Gastroesophageal sphincter (tissue), 4 donors: ENCODE measurements around the gene LNX1. TPM values are rescaled to one million over a fixed set of nuclear protein-coding genes. Genes with fewer than 3 reads are reported as not detected.

Experiments used
- ATAC-seq: fragments of 150-250 bp; one replicate; pipeline ENCODE4 v1.9.1; 2016; ENCODE audit warnings: mild to moderate bottlenecking, moderate library complexity
- H3K27ac ChIP-seq, 4 donors: fragments of 200-600 bp; sonication (generic) in 3 of 4; 1 replicate in 3 of 4; 2 replicates in 1 of 4; pipeline ENCODE4 v1.5.1; 2016 to 2019
- H3K27me3 ChIP-seq: fragments of 200-600 bp; sonication (generic); one replicate; pipeline ENCODE4 v1.5.1; 2019
- H3K36me3 ChIP-seq, 2 donors: fragments of 200-600 bp; sonication (generic); one replicate each; pipeline ENCODE4 v1.5.1; 2019; ENCODE audit warnings: control low read depth in 1 of 2
- H3K4me1 ChIP-seq, 3 donors: fragments of 200-600 bp; sonication (generic); 1 replicate in 2 of 3; 2 replicates in 1 of 3; pipeline ENCODE4 v1.5.1; 2016 to 2019; ENCODE audit warnings: control low read depth in 2 of 3
- H3K4me3 ChIP-seq, 2 donors: fragments of 200-600 bp; sonication (generic); one replicate each; pipeline ENCODE4 v1.5.1; 2019; ENCODE audit warnings: mild to moderate bottlenecking in 1 of 2, moderate library complexity in 1 of 2
- H3K9me3 ChIP-seq, 3 donors: fragments of 200-600 bp; sonication (generic); one replicate each; pipeline ENCODE4 v1.5.1; 2017 to 2019; ENCODE audit warnings: control low read depth in 2 of 3
- CTCF ChIP-seq, 4 experiments: fragments of 200-600 bp in 2 of 4; fragments of 450-650 bp in 2 of 4; sonication (generic) in 1 of 4; IDR thresholded peaks; one replicate each; pipeline ENCODE4 v1.5.1; 2017 to 2019; ENCODE audit warnings: antibody characterized with exemption in 4 of 4, mild to moderate bottlenecking in 2 of 4, moderate library complexity in 2 of 4
- EP300 ChIP-seq: sonication (generic); formaldehyde crosslinking; IDR thresholded peaks from one replicate; pipeline ENCODE4 v1.6.1; 2017; ENCODE audit warnings: antibody characterized with exemption, mild to moderate bottlenecking
- POLR2A ChIP-seq, 2 donors: fragments of 450-650 bp; IDR thresholded peaks; one replicate each; pipeline ENCODE4 v1.6.1; 2017; ENCODE audit warnings: antibody characterized with exemption in 2 of 2, mild to moderate bottlenecking in 2 of 2, moderate library complexity in 1 of 2
- POLR2AphosphoS5 ChIP-seq: sonication (generic); formaldehyde crosslinking; IDR thresholded peaks from one replicate; pipeline ENCODE4 v1.6.1; 2017; ENCODE audit warnings: antibody characterized with exemption
- WGBS, 2 donors: methylation state at CpG; one replicate each; pipeline ENCODE4 v1.1.5; 2018; ENCODE audit warnings: low coverage in 1 of 2; 5-methylcytosine and 5-hydroxymethylcytosine counted together
- total RNA-seq, 4 donors: library from RNA; depleted of rRNA; stranded (reverse); fragments of >200 nt; gene quantifications; one replicate each; pipeline ENCODE4 v1.1.0, GENCODE V29; 2016

The LNX1 gene
- total RNA-seq, 4 donors from 2014 or later, result 2.6 to 13.6 (median 7.2) TPM

- Histone ChIP-seq H3K4me3 (no peak overlapping the region), H3K27me3 (no peaks in the 10 kb centered on the region), H3K4me1 (peaks cover 0 to 9% (median 0%) of the 10 kb centered on the region in 3 donors), H3K9me3 (no peaks in the 10 kb centered on the region), H3K27ac (peak overlapping the region in 3 of 4 donors; percentile 41 to 48 (median 45)), H3K36me3 (no peaks in the 10 kb centered on the region)
- 48 to 59% methylated on average over 3 to 7 of the region's 7 CpGs for WGBS, 2 donors
- peak; percentile 85 for ATAC-seq
- TF ChIP-seq POLR2A (IDR thresholded peaks at IDR 0.05) (no peak), EP300 (no peak), POLR2AphosphoS5 (no peak), CTCF (IDR thresholded peaks at IDR 0.05) (no peak)
Measured at GRCh38 chr4:53497487-53498244, 93.6 kb downstream of the LNX1 start.

GRCh38 chr4:53494851-53495250 lies 96.4 kb downstream of the LNX1 start:
- peaks cover 0 to 9% (median 0%) of the 10 kb centered on the region in 3 donors for H3K4me1 ChIP-seq
- no peak overlapping the region for H3K4me3 ChIP-seq
- H3K36me3 ChIP-seq, result no peaks in the 10 kb centered on the region
- TF ChIP-seq POLR2A (IDR thresholded peaks at IDR 0.05) (no peak), POLR2AphosphoS5 (no peak), CTCF (IDR thresholded peaks at IDR 0.05) (no peak), EP300 (no peak)
- no peaks in the 10 kb centered on the region for H3K9me3 ChIP-seq
- no peaks in the 10 kb centered on the region for H3K27me3 ChIP-seq
- WGBS, 2 donors, result 84 to 89% methylated on average over 3 to 6 of the region's 6 CpGs
- no peak overlapping the region for H3K27ac ChIP-seq
- ATAC-seq, result no peak

- H3K36me3 ChIP-seq, result no peaks in the 10 kb centered on the region
- H3K27ac ChIP-seq, result no peak overlapping the region
- 30 to 40% methylated on average over 3 of the region's 3 CpGs for WGBS, 2 donors
- no peaks in the 10 kb centered on the region for H3K9me3 ChIP-seq
- no peaks in the 10 kb centered on the region for H3K4me1 ChIP-seq
- TF ChIP-seq EP300 (no peak), POLR2AphosphoS5 (peak; percentile 35), POLR2A (IDR thresholded peaks at IDR 0.05) (no peak), CTCF (IDR thresholded peaks at IDR 0.05) (peak; percentile 21 to 70 (median 62))
- no peak overlapping the region for H3K4me3 ChIP-seq
- peak; percentile 67 for ATAC-seq
- peaks cover 4% of the 10 kb centered on the region for H3K27me3 ChIP-seq
Measured at GRCh38 chr4:53490965-53491622, 100.2 kb downstream of the LNX1 start.

- Histone ChIP-seq H3K4me3 (no peak overlapping the region), H3K4me1 (no peaks in the 10 kb centered on the region), H3K36me3 (no peaks in the 10 kb centered on the region), H3K27ac (no peak overlapping the region), H3K9me3 (no peaks in the 10 kb centered on the region), H3K27me3 (peaks cover 4% of the 10 kb centered on the region)
- no peak for ATAC-seq
- no peak for TF ChIP-seq EP300
- no peak for TF ChIP-seq CTCF (IDR thresholded peaks at IDR 0.05)
- TF ChIP-seq POLR2A (IDR thresholded peaks at IDR 0.05), result no peak
- TF ChIP-seq POLR2AphosphoS5, result no peak
- WGBS, 2 donors, result 47 to 52% methylated on average over 6 of the region's 6 CpGs
Measured at GRCh38 chr4:53490161-53490956, 100.9 kb downstream of the LNX1 start.
